Panc1 (cell line): Measurements from ENCODE around the gene UGT1A8. TPM values are rescaled to one million over a fixed set of nuclear protein-coding genes. Genes with fewer than 3 reads are reported as not detected.

Source experiments
- ATAC-seq: fragments of 200-7000 bp; cut with Tn5 transposase; 2 replicates; pipeline ENCODE4 v1.9.1; 2020; ENCODE audit warnings: mild to moderate bottlenecking, moderate library complexity
- BruUV-seq: library from RNA; stranded (reverse); fragments of 400-500 nt; replicated peaks from 2 replicates; lab custom pipeline; 2021; lab: Mats Ljungman, UMichigan
- CTCF ChIA-PET: fragments of 300-600 bp; sonication (Branson Sonifier 250); formaldehyde crosslinking; loops from one replicate; lab custom pipeline; 2022; ENCODE audit warnings: antibody characterized with exemption; lab: Charles Lee
- POLR2A ChIA-PET: fragments of 300-600 bp; sonication (Branson Sonifier 250); formaldehyde crosslinking; loops from one replicate; lab custom pipeline; 2022; ENCODE audit warnings: antibody characterized with exemption; lab: Charles Lee
- DNase-seq: peaks from one replicate; pipeline ENCODE4 v3.0.0-alpha.2; 2010; ENCODE audit warnings: low read depth, low spot score
- H3K27ac ChIP-seq: 2 replicates; pipeline ENCODE4 v1.5.1; 2011; ENCODE audit warnings: mild to moderate bottlenecking, low read length, inconsistent platforms
- H3K27me3 ChIP-seq: fragments of 200-500 bp; sonication (Bioruptor generic); 2 replicates; pipeline ENCODE4 v1.6.0; 2014; ENCODE audit warnings: low read length, inconsistent platforms; ENCODE audit not compliant: control insufficient read depth, insufficient read depth
- H3K36me3 ChIP-seq: fragments of 200-500 bp; sonication (Bioruptor generic); 2 replicates; pipeline ENCODE4 v1.5.1; 2014; ENCODE audit warnings: inconsistent platforms, mild to moderate bottlenecking, low read length, moderate library complexity; ENCODE audit not compliant: control insufficient read depth, insufficient read depth
- H3K4me1 ChIP-seq: 2 replicates; pipeline ENCODE4 v1.5.1; 2011; ENCODE audit warnings: inconsistent platforms, mild to moderate bottlenecking, low read length, moderate library complexity; ENCODE audit not compliant: control insufficient read depth, insufficient read depth
- H3K4me3 ChIP-seq, 2 experiments: 2 replicates each; pipeline ENCODE4 v1.5.1; 2011 to 2012; ENCODE audit warnings: low read depth in 2 of 2, low read length in 2 of 2, mild to moderate bottlenecking in 2 of 2, inconsistent platforms in 1 of 2, moderate library complexity in 1 of 2
- H3K9me3 ChIP-seq: fragments of 200-500 bp; sonication (Bioruptor generic); 2 replicates; pipeline ENCODE4 v1.5.1; 2014; ENCODE audit warnings: low read depth, mild to moderate bottlenecking, inconsistent platforms, low read length, moderate library complexity; ENCODE audit not compliant: control insufficient read depth, insufficient read depth
- CTCF ChIP-seq: fragments of 450-650 bp; IDR thresholded peaks from 2 replicates; pipeline ENCODE4 v1.5.1; 2017; ENCODE audit warnings: mild to moderate bottlenecking
- POLR2AphosphoS5 ChIP-seq: IDR thresholded peaks from 2 replicates; pipeline ENCODE4 v1.6.1; 2012; ENCODE audit warnings: mild to moderate bottlenecking, low read depth, low read length, moderate library complexity
- REST ChIP-seq, 2 experiments: IDR thresholded peaks; 2 replicates each; pipeline ENCODE4 v1.6.1; 2011 to 2012; ENCODE audit warnings: low read depth in 2 of 2, control low read depth in 1 of 2, low read length in 1 of 2, mild to moderate bottlenecking in 1 of 2, moderate library complexity in 1 of 2; ENCODE audit not compliant: insufficient read depth in 1 of 2
- SIN3A ChIP-seq: IDR thresholded peaks from 2 replicates; pipeline ENCODE4 v1.6.1; 2012; ENCODE audit warnings: low read depth, mild to moderate bottlenecking, low read length, moderate library complexity, borderline replicate concordance; ENCODE audit not compliant: insufficient read depth
- TCF7L2 ChIP-seq: IDR thresholded peaks from 2 replicates; pipeline ENCODE4 v1.6.1; 2011; ENCODE audit warnings: mild to moderate bottlenecking, low read depth, low read length, inconsistent platforms
- in situ Hi-C: cut with HindIII; loops from 2 replicates; pipeline ENCODE4 v1.10.0; 2016; ENCODE audit warnings: low sequenced_read_pairs, low pct_unique_long_range_greater_than_20kb
- intact Hi-C: fragments of 100-400 bp; cut with micrococcal nuclease; formaldehyde crosslinking; loops from one replicate; pipeline ENCODE4 v1.10.0; 2022; ENCODE audit not compliant: unreplicated experiment
- total RNA-seq: library from RNA; stranded (reverse); gene quantifications from one replicate; pipeline ENCODE4 v1.2.1, GENCODE V29; 2021; ENCODE audit not compliant: unreplicated experiment

The UGT1A8 gene
- total RNA-seq, 1 experiment from 2014 or later = 0.15 TPM

DNA sequence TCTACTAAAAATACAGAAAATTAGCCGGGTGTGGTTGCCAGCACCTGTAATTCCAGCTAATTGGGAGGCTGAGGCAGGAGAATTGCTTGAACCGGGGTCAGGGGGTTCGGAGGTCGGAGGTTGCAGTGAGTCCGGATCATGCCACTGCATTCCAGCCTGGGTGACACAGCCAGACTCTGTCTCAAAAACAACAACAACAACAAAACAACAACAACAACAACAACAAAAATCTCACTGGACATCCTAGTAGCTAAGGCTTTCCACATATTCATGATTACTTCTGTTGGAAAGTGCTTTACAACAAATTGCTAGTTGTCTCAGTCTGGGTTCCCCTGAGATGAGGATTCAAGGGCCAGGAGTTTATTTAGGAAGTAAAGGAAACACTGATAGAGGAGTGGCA is 156.4 kb downstream of the UGT1A8 start:
- intact Hi-C loops (no loop called here), in situ Hi-C loops (no loop called here)
- ATAC-seq (no peak), DNase-seq (no peak)
- CTCF ChIA-PET = no interaction called here
- no peaks in the 10 kb centered on the region for H3K36me3 ChIP-seq
- no peaks in the 10 kb centered on the region for H3K4me1 ChIP-seq
- no peak for TF ChIP-seq REST (IDR thresholded peaks at IDR 0.05; ENCODE audit: insufficient read depth in 1 of 2, low read depth in 2 of 2, low read length in 1 of 2)
- TF ChIP-seq POLR2AphosphoS5 = no peak
- no peak for TF ChIP-seq SIN3A
- no peak for TF ChIP-seq CTCF
- TF ChIP-seq TCF7L2 = no peak
- POLR2A ChIA-PET = no interaction called here
- no peaks in the 10 kb centered on the region for H3K9me3 ChIP-seq
- no peaks in the 10 kb centered on the region for H3K27me3 ChIP-seq
- H3K4me3 ChIP-seq = no peak overlapping the region
- no TSS peak for BruUV-seq
- H3K27ac ChIP-seq = no peak overlapping the region

GRCh38 chr2:233775414-233775813 is 158.0 kb downstream of the UGT1A8 start:
- Histone ChIP-seq H3K4me1 (no peaks in the 10 kb centered on the region), H3K9me3 (no peaks in the 10 kb centered on the region), H3K4me3 (no peak overlapping the region), H3K36me3 (no peaks in the 10 kb centered on the region), H3K27ac (no peak overlapping the region), H3K27me3 (no peaks in the 10 kb centered on the region)
- in situ Hi-C loops = no loop called here
- DNase-seq (no peak), ATAC-seq (no peak)
- POLR2A ChIA-PET = no interaction called here
- CTCF ChIA-PET = no interaction called here
- BruUV-seq = no TSS peak
- TF ChIP-seq REST (IDR thresholded peaks at IDR 0.05; ENCODE audit: insufficient read depth in 1 of 2, low read depth in 2 of 2, low read length in 1 of 2) = no peak
- no peak for TF ChIP-seq TCF7L2
- TF ChIP-seq POLR2AphosphoS5 = no peak
- no peak for TF ChIP-seq SIN3A
- no peak for TF ChIP-seq CTCF
- intact Hi-C loops = no loop called here
